Sigmoid colon (tissue), 3 donors: ENCODE data around the gene ABCC1.

ENCODE experiments used
- POLR2A ChIP-seq, 2 donors: fragments of 450-650 bp; IDR thresholded peaks; one replicate each; pipeline ENCODE4 v1.6.1; 2016; ENCODE audit warnings: antibody characterized with exemption in 2 of 2, mild to moderate bottlenecking in 2 of 2, moderate library complexity in 2 of 2
- TF ChIP-seq, protein P1 (sequence below), 4 experiments: fragments of 450-650 bp in 3 of 4; fragments of 200-600 bp in 1 of 4; IDR thresholded peaks; one replicate each; pipeline ENCODE4 v1.5.1; 2016 to 2019; ENCODE audit warnings: antibody characterized with exemption in 4 of 4, mild to moderate bottlenecking in 3 of 4, moderate library complexity in 2 of 4

DNA sequence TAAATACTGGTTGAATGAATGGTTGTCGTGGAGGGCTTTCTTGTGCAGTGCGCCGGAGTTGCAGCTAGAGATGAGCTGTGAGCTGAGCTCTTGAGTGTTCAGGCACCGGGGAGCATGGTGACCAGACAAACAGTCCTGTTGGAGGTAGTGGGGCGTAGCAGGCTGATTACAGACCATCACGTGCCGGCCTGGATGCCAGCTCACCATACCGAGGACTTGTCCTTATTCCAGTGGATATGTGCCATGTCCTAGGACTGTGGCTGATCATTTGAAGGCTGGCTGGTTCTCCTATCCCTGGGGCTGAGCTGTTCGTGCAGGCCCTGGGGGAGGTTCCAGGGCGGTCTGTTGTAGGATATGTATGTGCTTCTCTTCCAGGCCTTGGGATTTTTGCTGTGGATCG lies 60.0 kb downstream of the ABCC1 start:
- TF ChIP-seq, protein P1, sequence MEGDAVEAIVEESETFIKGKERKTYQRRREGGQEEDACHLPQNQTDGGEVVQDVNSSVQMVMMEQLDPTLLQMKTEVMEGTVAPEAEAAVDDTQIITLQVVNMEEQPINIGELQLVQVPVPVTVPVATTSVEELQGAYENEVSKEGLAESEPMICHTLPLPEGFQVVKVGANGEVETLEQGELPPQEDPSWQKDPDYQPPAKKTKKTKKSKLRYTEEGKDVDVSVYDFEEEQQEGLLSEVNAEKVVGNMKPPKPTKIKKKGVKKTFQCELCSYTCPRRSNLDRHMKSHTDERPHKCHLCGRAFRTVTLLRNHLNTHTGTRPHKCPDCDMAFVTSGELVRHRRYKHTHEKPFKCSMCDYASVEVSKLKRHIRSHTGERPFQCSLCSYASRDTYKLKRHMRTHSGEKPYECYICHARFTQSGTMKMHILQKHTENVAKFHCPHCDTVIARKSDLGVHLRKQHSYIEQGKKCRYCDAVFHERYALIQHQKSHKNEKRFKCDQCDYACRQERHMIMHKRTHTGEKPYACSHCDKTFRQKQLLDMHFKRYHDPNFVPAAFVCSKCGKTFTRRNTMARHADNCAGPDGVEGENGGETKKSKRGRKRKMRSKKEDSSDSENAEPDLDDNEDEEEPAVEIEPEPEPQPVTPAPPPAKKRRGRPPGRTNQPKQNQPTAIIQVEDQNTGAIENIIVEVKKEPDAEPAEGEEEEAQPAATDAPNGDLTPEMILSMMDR (IDR thresholded peaks at IDR 0.05) = no peak
- TF ChIP-seq POLR2A (IDR thresholded peaks at IDR 0.05) = no peak
